A549 (cell line): Measurements from ENCODE around the gene RTN4IP1.

Source experiments
- JUN ChIP-seq, 2 experiments: fragments of >200 bp; sonication (Bioruptor Twin); formaldehyde crosslinking; IDR thresholded peaks; 2 replicates in 1 of 2; 3 replicates in 1 of 2; pipeline ENCODE4 v1.6.1; 2016 to 2017
- POLR2A ChIP-seq: IDR thresholded peaks from 2 replicates; pipeline ENCODE4 v1.6.1; 2012; ENCODE audit warnings: mild to moderate bottlenecking, low read length
- SMC3 ChIP-seq: fragments of >200 bp; sonication (Bioruptor Twin); formaldehyde crosslinking; IDR thresholded peaks from 3 replicates; pipeline ENCODE4 v1.6.1; 2018; ENCODE audit warnings: inconsistent platforms
- TF ChIP-seq, protein P1 (sequence below): fragments of >200 bp; sonication (Bioruptor Twin); formaldehyde crosslinking; IDR thresholded peaks from 3 replicates; pipeline ENCODE4 v1.5.1; 2016

DNA sequence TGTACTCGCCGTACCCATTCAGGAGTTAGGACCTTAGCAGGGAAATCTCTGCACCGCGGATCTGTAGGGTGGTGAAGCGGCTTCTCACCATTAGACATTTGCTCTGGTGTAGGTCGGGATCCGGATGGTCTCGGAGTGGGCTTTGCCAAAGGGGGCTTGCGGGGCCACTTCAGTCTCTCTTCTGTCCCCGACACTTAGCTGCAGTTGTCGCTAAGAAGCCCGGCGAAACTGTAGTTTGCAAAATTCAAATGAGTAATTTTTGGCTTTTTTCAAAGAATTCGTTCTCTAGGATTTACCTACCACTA, 513 bp upstream of the RTN4IP1 start:
- TF ChIP-seq POLR2A, result no peak
- TF ChIP-seq, protein P1, sequence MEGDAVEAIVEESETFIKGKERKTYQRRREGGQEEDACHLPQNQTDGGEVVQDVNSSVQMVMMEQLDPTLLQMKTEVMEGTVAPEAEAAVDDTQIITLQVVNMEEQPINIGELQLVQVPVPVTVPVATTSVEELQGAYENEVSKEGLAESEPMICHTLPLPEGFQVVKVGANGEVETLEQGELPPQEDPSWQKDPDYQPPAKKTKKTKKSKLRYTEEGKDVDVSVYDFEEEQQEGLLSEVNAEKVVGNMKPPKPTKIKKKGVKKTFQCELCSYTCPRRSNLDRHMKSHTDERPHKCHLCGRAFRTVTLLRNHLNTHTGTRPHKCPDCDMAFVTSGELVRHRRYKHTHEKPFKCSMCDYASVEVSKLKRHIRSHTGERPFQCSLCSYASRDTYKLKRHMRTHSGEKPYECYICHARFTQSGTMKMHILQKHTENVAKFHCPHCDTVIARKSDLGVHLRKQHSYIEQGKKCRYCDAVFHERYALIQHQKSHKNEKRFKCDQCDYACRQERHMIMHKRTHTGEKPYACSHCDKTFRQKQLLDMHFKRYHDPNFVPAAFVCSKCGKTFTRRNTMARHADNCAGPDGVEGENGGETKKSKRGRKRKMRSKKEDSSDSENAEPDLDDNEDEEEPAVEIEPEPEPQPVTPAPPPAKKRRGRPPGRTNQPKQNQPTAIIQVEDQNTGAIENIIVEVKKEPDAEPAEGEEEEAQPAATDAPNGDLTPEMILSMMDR, result no peak
- no peak for TF ChIP-seq JUN (IDR thresholded peaks at IDR 0.05)
- TF ChIP-seq SMC3, result no peak
